GM12801 (cell line): ENCODE results near the gene ETV7.

ENCODE experiments used
- TF ChIP-seq, protein P1 (sequence below): IDR thresholded peaks from one replicate; pipeline ENCODE4 v1.5.1; 2011; ENCODE audit warnings: control low read depth; ENCODE audit not compliant: insufficient read length; ENCODE audit errors: extremely low read depth

Gene ETV7

DNA sequence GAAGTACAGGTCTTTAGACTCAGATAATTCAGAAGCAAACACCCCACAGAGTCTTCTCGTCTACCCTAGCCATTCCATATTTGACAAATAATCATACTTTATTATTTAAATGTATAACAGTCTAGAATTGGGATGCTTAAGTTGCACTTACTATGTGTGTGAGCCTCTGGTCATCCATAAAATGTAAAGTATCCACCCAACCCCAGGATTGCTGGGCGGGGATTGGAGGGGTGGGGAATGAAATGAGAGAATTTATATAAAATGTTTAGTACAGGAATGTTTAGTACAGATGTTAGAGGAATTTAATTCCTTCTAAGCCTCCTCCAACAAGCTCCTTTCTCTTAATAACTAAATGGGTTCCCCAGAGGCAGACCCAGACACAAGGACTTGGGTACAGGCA is 67.6 kb downstream of the ETV7 start:
- TF ChIP-seq, protein P1, sequence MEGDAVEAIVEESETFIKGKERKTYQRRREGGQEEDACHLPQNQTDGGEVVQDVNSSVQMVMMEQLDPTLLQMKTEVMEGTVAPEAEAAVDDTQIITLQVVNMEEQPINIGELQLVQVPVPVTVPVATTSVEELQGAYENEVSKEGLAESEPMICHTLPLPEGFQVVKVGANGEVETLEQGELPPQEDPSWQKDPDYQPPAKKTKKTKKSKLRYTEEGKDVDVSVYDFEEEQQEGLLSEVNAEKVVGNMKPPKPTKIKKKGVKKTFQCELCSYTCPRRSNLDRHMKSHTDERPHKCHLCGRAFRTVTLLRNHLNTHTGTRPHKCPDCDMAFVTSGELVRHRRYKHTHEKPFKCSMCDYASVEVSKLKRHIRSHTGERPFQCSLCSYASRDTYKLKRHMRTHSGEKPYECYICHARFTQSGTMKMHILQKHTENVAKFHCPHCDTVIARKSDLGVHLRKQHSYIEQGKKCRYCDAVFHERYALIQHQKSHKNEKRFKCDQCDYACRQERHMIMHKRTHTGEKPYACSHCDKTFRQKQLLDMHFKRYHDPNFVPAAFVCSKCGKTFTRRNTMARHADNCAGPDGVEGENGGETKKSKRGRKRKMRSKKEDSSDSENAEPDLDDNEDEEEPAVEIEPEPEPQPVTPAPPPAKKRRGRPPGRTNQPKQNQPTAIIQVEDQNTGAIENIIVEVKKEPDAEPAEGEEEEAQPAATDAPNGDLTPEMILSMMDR: no peak

DNA sequence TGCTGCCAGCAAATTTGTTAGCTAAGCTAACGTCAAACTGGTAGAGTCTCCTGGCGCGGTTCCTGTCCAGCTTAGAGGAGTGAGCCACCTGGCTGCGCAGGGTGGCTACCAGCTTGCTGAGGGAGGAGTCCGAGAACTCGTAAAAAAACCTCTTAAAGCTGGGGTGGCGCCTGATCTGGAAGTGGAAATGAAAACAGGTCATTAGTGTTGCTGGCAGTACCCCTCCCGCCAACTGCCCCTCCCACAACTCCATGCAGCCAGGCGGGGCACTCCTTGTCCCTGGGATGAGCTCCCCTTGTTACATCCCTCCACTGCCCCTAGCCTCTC is 68.1 kb downstream of the ETV7 start:
- TF ChIP-seq, protein P1: no peak

DNA sequence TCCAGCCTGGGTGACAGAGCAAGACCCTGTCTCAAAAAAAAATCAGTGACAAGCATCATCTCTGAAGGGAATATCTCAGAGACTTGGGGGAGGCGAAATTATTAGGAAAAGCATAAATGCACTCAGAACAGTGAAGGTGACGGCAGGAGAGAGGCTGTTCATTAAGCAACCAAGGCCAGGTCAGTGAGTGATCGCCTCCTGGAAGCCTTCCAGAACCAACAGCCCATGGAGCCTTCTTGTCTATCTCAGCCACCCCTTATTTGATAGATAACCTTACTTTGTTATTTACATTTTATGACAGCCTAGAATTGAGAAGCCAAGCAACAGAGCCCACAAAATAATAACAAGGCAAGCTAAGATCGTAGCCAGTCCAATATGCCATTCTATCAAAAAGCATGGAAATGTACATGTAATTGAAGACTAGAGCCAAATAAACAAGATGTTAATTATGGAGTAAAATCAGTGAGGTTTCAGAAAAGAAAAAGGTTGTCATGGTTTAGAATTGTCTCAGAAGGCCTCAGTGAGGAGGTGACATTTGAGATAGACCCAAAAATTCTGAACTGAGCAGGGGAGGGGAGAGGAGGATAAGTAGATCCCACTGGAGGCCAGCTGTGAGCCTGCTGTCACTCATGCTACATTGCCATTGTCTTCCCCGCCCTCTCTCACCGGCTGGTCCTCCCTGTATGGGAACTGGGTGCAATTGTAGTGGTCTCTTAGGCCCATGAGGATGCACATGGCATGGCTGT is 68.6 kb downstream of the ETV7 start:
- TF ChIP-seq, protein P1: no peak

DNA sequence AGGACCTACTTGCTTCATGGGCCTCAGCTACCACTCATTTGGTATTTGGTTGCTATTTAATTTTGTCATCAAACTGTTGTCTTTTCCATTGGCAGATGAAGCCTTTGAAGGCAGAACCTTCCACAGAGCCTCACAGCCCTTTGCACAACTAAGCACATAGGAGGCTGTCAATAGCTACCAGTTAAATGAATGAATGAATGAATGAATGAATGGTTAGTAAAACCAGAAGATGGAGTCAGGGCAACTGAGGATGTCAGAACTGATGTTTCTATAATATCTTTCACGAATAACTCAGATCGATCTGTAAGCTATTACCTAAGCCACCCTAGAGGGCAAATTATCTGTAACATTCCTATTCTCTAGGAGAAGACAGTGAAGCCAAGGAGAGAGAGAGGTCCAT is 69.8 kb downstream of the ETV7 start:
- TF ChIP-seq, protein P1: no peak
